Measurements from ENCODE around the gene CDR2L. TPM values are rescaled to one million over a fixed set of nuclear protein-coding genes. Genes with fewer than 3 reads are reported as not detected.

CDR2L gene
- total RNA-seq, 2 experiments from 2014 or later, result 0.59 to 0.94 TPM

- POLR2A ChIA-PET, result interaction anchor here (1.0 to 1.4 kb wide), 2 partner anchors 9 to 10 kb away, joined by 5 to 6 read pairs; partner anchors contain the start of gene MRPL58
- intact Hi-C loops (cut with micrococcal nuclease), result no loop called here
- Mint-ChIP-seq H3K4me3 (no peak overlapping the region), H3K27me3 (no peaks in the 10 kb centered on the region), H3K4me1 (ENCODE audit: low read depth) (peaks cover 7% of the 10 kb centered on the region), H3K36me3 (ENCODE audit: low read depth) (no peaks in the 10 kb centered on the region), H3K27ac (no peak overlapping the region), H3K9me3 (no peaks in the 10 kb centered on the region)
- ATAC-seq (peak; percentile 56), DNase-seq (no peak)
- CTCF ChIA-PET, result interaction anchor here (0.8 to 2.2 kb wide), 4 partner anchors 10 to 211 kb away, joined by 3 to 6 read pairs (median 4); partner anchors contain the start of gene MRPL58
- TF ChIP-seq CTCF (IDR thresholded peaks at IDR 0.05), result no peak
Observed at GRCh38 chr17:75001915-75002843, 14.7 kb downstream of the CDR2L start.

- DNase-seq (no peak), ATAC-seq (no peak)
- H3K4me1 Mint-ChIP-seq (ENCODE audit: low read depth), result peaks cover 7% of the 10 kb centered on the region
- intact Hi-C loops (cut with micrococcal nuclease), result no loop called here
- no peak for TF ChIP-seq CTCF (IDR thresholded peaks at IDR 0.05)
- no peaks in the 10 kb centered on the region for H3K36me3 Mint-ChIP-seq (ENCODE audit: low read depth)
- no peaks in the 10 kb centered on the region for H3K9me3 Mint-ChIP-seq
- no peak overlapping the region for H3K4me3 Mint-ChIP-seq
- H3K27ac Mint-ChIP-seq, result no peak overlapping the region
- ChIA-PET POLR2A (interaction anchor here (1.0 to 1.2 kb wide), 2 partner anchors 9 kb away, joined by 6 read pairs; partner anchors contain the start of gene MRPL58), CTCF (interaction anchor here (1.7 to 10.9 kb wide), 3 partner anchors 9 to 212 kb away, joined by 5 to 122 read pairs (median 6); partner anchors contain the start of gene MRPL58)
- no peaks in the 10 kb centered on the region for H3K27me3 Mint-ChIP-seq
Observed at GRCh38 chr17:75003070-75003956, 15.9 kb downstream of the CDR2L start.

- H3K4me1 Mint-ChIP-seq (ENCODE audit: low read depth), result peaks cover 4% of the 10 kb centered on the region
- no peaks in the 10 kb centered on the region for H3K9me3 Mint-ChIP-seq
- H3K27ac Mint-ChIP-seq, result no peak overlapping the region
- no peaks in the 10 kb centered on the region for H3K36me3 Mint-ChIP-seq (ENCODE audit: low read depth)
- ATAC-seq (no peak), DNase-seq (no peak)
- ChIA-PET CTCF (interaction anchor here (0.8 to 10.9 kb wide), 3 partner anchors 8 to 42 kb away, joined by 3 to 122 read pairs (median 5); partner anchors contain the start of gene MRPL58), POLR2A (interaction anchor here (1.2 kb wide), 1 partner anchor 8 kb away, joined by 6 read pairs; the partner anchor contains the start of gene MRPL58)
- TF ChIP-seq CTCF (IDR thresholded peaks at IDR 0.05), result no peak
- H3K27me3 Mint-ChIP-seq, result no peaks in the 10 kb centered on the region
- H3K4me3 Mint-ChIP-seq, result no peak overlapping the region
- intact Hi-C loops (cut with micrococcal nuclease), result no loop called here
Observed at GRCh38 chr17:75003957-75004355, 16.5 kb downstream of the CDR2L start.

GRCh38 chr17:75004371-75004770 is 16.9 kb downstream of the CDR2L start:
- peaks cover 4% of the 10 kb centered on the region for H3K4me1 Mint-ChIP-seq (ENCODE audit: low read depth)
- ATAC-seq (no peak), DNase-seq (no peak)
- POLR2A ChIA-PET, result interaction anchor here (1.2 kb wide), 1 partner anchor 8 kb away, joined by 6 read pairs; the partner anchor contains the start of gene MRPL58
- no peak overlapping the region for H3K27ac Mint-ChIP-seq
- no peak overlapping the region for H3K4me3 Mint-ChIP-seq
- no peaks in the 10 kb centered on the region for H3K36me3 Mint-ChIP-seq (ENCODE audit: low read depth)
- intact Hi-C loops (cut with micrococcal nuclease), result no loop called here
- TF ChIP-seq CTCF (IDR thresholded peaks at IDR 0.05), result no peak
- CTCF ChIA-PET, result interaction anchor here (0.8 to 10.9 kb wide), 3 partner anchors 8 to 43 kb away, joined by 3 to 122 read pairs (median 5); partner anchors contain the start of gene MRPL58
- H3K27me3 Mint-ChIP-seq, result no peaks in the 10 kb centered on the region
- H3K9me3 Mint-ChIP-seq, result no peaks in the 10 kb centered on the region

All from activated CD8-positive, alpha-beta T cell treated with anti-CD3 and anti-CD28 coated beads for 36 hours (primary cell).